ENCODE measurements around the gene KNCN.

The KNCN gene

GRCh38 chr1:46543761-46544560 is 7.5 kb downstream of the KNCN start:
- no peak for DNase-seq (ENCODE audit: low read depth)

- no peak for DNase-seq (ENCODE audit: low read depth)
These were observed 8.1 kb downstream of the KNCN start for GRCh38 chr1:46543382-46543760.

- DNase-seq (ENCODE audit: low read depth): no peak
These were observed 11.5 kb downstream of the KNCN start for GRCh38 chr1:46539972-46540371.

GRCh38 chr1:46538147-46538546 is 13.3 kb downstream of the KNCN start:
- no peak for DNase-seq (ENCODE audit: low read depth)

GRCh38 chr1:46537651-46538050 is 13.8 kb downstream of the KNCN start:
- no peak for DNase-seq (ENCODE audit: low read depth)

GRCh38 chr1:46536527-46536926 is 14.9 kb downstream of the KNCN start:
- no peak for DNase-seq (ENCODE audit: low read depth)

- DNase-seq (ENCODE audit: low read depth): no peak
These were observed 16.4 kb downstream of the KNCN start for GRCh38 chr1:46535063-46535462.

GRCh38 chr1:46533179-46533864 is 18.1 kb downstream of the KNCN start:
- peak; percentile 46 for DNase-seq (ENCODE audit: low read depth)

GRCh38 chr1:46532498-46533178 is 18.8 kb downstream of the KNCN start:
- DNase-seq (ENCODE audit: low read depth): peak; percentile 67

- no peak for DNase-seq (ENCODE audit: low read depth)
These were observed 19.4 kb downstream of the KNCN start for GRCh38 chr1:46532095-46532494.

GRCh38 chr1:46530791-46531409 is 20.5 kb downstream of the KNCN start:
- no peak for DNase-seq (ENCODE audit: low read depth)

- DNase-seq (ENCODE audit: low read depth): no peak
These were observed 21.1 kb downstream of the KNCN start for GRCh38 chr1:46530311-46530710.

- DNase-seq (ENCODE audit: low read depth): no peak
These were observed 22.3 kb downstream of the KNCN start for GRCh38 chr1:46529031-46529630.

GRCh38 chr1:46528297-46528955 is 23.0 kb downstream of the KNCN start:
- DNase-seq (ENCODE audit: low read depth): no peak

GRCh38 chr1:46527474-46528296 is 23.8 kb downstream of the KNCN start:
- peak; percentile 62 for DNase-seq (ENCODE audit: low read depth)

GRCh38 chr1:46526691-46527291 is 24.7 kb downstream of the KNCN start:
- DNase-seq (ENCODE audit: low read depth): no peak

- DNase-seq (ENCODE audit: low read depth): no peak
These were observed 25.3 kb downstream of the KNCN start for GRCh38 chr1:46526013-46526690.

GRCh38 chr1:46525253-46525983 is 26.0 kb downstream of the KNCN start:
- DNase-seq (ENCODE audit: low read depth): no peak

- DNase-seq (ENCODE audit: low read depth): no peak
These were observed 26.6 kb downstream of the KNCN start for GRCh38 chr1:46524843-46525242.
